ENCODE data around the gene INCENP.

INCENP gene

GRCh38 chr11:62140304-62141110 is 16.7 kb downstream of the INCENP start:
- DNase-seq (ENCODE audit: low read depth, low spot score), result no peak

GRCh38 chr11:62141111-62142042 is 17.6 kb downstream of the INCENP start:
- DNase-seq (ENCODE audit: low read depth, low spot score), result no peak

GRCh38 chr11:62142043-62142375 is 18.2 kb downstream of the INCENP start:
- DNase-seq (ENCODE audit: low read depth, low spot score), result no peak

GRCh38 chr11:62142921-62143320 is 19.1 kb downstream of the INCENP start:
- no peak for DNase-seq (ENCODE audit: low read depth, low spot score)

GRCh38 chr11:62143727-62144126 is 19.9 kb downstream of the INCENP start:
- DNase-seq (ENCODE audit: low read depth, low spot score), result no peak

- DNase-seq (ENCODE audit: low read depth, low spot score), result no peak
Measured at GRCh38 chr11:62144641-62145255, 20.9 kb downstream of the INCENP start.

GRCh38 chr11:62145261-62145871 is 21.6 kb downstream of the INCENP start:
- DNase-seq (ENCODE audit: low read depth, low spot score), result no peak

GRCh38 chr11:62146476-62147200 is 22.8 kb downstream of the INCENP start:
- no peak for DNase-seq (ENCODE audit: low read depth, low spot score)

GRCh38 chr11:62147545-62147944 is 23.7 kb downstream of the INCENP start:
- no peak for DNase-seq (ENCODE audit: low read depth, low spot score)

GRCh38 chr11:62148271-62148980 is 24.6 kb downstream of the INCENP start:
- DNase-seq (ENCODE audit: low read depth, low spot score), result no peak

GRCh38 chr11:62149986-62150886 is 26.4 kb downstream of the INCENP start:
- DNase-seq (ENCODE audit: low read depth, low spot score), result no peak

- DNase-seq (ENCODE audit: low read depth, low spot score), result no peak
Measured at GRCh38 chr11:62150887-62151736, 27.3 kb downstream of the INCENP start.

GRCh38 chr11:62151737-62152102 is 27.9 kb downstream of the INCENP start:
- DNase-seq (ENCODE audit: low read depth, low spot score), result no peak

GRCh38 chr11:62152245-62153086 is 28.7 kb downstream of the INCENP start:
- no peak for DNase-seq (ENCODE audit: low read depth, low spot score)

GRCh38 chr11:62153087-62153395 is 29.2 kb downstream of the INCENP start:
- no peak for DNase-seq (ENCODE audit: low read depth, low spot score)

GRCh38 chr11:62153617-62154016 is 29.8 kb downstream of the INCENP start:
- no peak for DNase-seq (ENCODE audit: low read depth, low spot score)

- DNase-seq (ENCODE audit: low read depth, low spot score), result no peak
Measured at GRCh38 chr11:62157603-62158002, 33.8 kb downstream of the INCENP start.

- no peak for DNase-seq (ENCODE audit: low read depth, low spot score)
Measured at GRCh38 chr11:62166371-62166770, 42.6 kb downstream of the INCENP start.
